ENCODE results near the gene NDFIP2.

DNA sequence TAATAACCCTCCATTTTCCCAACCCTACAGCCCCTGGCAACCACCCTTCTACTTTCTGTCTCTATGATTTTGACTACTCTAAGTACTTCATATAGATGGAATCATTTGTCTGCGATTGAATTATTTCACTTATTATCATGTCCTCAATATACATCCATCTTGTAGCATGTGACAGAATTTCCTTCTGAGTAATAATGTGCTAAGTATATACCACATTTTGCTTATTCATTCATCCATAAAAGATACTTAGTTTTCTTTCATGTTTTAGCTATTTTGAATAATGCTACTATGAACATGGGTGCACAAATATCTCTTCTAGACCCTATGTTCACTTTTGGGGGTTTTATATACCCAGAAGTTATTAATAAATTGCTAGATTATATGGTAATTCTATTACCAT is 17.4 kb upstream of the NDFIP2 start:
- TF ChIP-seq CTCF (IDR thresholded peaks at IDR 0.05) (no peak), SIN3A (IDR thresholded peaks at IDR 0.05; ENCODE audit: borderline replicate concordance, insufficient read depth, low read depth, low read length) (no peak), POLR2AphosphoS5 (IDR thresholded peaks at IDR 0.05; ENCODE audit: low read depth, low read length) (no peak)
- TF ChIP-seq, protein P1, sequence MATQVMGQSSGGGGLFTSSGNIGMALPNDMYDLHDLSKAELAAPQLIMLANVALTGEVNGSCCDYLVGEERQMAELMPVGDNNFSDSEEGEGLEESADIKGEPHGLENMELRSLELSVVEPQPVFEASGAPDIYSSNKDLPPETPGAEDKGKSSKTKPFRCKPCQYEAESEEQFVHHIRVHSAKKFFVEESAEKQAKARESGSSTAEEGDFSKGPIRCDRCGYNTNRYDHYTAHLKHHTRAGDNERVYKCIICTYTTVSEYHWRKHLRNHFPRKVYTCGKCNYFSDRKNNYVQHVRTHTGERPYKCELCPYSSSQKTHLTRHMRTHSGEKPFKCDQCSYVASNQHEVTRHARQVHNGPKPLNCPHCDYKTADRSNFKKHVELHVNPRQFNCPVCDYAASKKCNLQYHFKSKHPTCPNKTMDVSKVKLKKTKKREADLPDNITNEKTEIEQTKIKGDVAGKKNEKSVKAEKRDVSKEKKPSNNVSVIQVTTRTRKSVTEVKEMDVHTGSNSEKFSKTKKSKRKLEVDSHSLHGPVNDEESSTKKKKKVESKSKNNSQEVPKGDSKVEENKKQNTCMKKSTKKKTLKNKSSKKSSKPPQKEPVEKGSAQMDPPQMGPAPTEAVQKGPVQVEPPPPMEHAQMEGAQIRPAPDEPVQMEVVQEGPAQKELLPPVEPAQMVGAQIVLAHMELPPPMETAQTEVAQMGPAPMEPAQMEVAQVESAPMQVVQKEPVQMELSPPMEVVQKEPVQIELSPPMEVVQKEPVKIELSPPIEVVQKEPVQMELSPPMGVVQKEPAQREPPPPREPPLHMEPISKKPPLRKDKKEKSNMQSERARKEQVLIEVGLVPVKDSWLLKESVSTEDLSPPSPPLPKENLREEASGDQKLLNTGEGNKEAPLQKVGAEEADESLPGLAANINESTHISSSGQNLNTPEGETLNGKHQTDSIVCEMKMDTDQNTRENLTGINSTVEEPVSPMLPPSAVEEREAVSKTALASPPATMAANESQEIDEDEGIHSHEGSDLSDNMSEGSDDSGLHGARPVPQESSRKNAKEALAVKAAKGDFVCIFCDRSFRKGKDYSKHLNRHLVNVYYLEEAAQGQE (IDR thresholded peaks at IDR 0.05; ENCODE audit: insufficient read depth in 1 of 2, low read depth in 2 of 2, low read length in 1 of 2) = no peak

All from Panc1 (cell line).